PFSK-1 (cell line): ENCODE measurements around the gene EIF1B.

Source experiments
- POLR2AphosphoS5 ChIP-seq: IDR thresholded peaks from 2 replicates; pipeline ENCODE4 v1.6.1; 2012; ENCODE audit warnings: low read depth, mild to moderate bottlenecking, control low read depth, low read length, moderate library complexity
- TF ChIP-seq, protein P1 (sequence below), 2 experiments: IDR thresholded peaks; 2 replicates each; pipeline versions ENCODE4 v1.6.1 to v1.8.0; 2011 to 2012; ENCODE audit warnings: low read depth in 2 of 2, low read length in 2 of 2, control low read depth in 1 of 2, inconsistent platforms in 1 of 2, mild to moderate bottlenecking in 1 of 2, moderate library complexity in 1 of 2; ENCODE audit not compliant: insufficient read depth in 1 of 2

DNA sequence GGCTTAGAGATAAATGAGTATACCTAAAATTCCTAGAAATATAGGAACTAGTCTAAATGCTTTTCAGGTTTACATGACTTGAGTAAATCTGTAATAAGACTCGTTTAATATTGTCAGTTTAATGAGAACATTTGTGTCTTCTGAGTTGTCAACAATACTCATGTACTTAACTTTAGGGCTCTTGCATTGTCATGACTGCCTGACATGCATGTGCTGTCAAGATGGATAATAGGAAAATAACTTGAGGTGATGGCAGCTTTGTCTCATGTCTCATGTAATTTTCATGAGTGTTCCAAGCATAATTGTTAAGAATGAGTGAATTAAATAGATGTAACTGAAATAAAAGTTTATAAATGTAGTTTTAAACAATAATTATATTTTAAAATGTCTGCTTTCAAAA is 45.1 kb upstream of the EIF1B start:
- TF ChIP-seq POLR2AphosphoS5 = no peak
- TF ChIP-seq, protein P1, sequence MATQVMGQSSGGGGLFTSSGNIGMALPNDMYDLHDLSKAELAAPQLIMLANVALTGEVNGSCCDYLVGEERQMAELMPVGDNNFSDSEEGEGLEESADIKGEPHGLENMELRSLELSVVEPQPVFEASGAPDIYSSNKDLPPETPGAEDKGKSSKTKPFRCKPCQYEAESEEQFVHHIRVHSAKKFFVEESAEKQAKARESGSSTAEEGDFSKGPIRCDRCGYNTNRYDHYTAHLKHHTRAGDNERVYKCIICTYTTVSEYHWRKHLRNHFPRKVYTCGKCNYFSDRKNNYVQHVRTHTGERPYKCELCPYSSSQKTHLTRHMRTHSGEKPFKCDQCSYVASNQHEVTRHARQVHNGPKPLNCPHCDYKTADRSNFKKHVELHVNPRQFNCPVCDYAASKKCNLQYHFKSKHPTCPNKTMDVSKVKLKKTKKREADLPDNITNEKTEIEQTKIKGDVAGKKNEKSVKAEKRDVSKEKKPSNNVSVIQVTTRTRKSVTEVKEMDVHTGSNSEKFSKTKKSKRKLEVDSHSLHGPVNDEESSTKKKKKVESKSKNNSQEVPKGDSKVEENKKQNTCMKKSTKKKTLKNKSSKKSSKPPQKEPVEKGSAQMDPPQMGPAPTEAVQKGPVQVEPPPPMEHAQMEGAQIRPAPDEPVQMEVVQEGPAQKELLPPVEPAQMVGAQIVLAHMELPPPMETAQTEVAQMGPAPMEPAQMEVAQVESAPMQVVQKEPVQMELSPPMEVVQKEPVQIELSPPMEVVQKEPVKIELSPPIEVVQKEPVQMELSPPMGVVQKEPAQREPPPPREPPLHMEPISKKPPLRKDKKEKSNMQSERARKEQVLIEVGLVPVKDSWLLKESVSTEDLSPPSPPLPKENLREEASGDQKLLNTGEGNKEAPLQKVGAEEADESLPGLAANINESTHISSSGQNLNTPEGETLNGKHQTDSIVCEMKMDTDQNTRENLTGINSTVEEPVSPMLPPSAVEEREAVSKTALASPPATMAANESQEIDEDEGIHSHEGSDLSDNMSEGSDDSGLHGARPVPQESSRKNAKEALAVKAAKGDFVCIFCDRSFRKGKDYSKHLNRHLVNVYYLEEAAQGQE (IDR thresholded peaks at IDR 0.05; ENCODE audit: insufficient read depth in 1 of 2, low read depth in 2 of 2, low read length in 2 of 2) = no peak
